ENCODE data around the gene SORCS2.

Gene SORCS2

DNA sequence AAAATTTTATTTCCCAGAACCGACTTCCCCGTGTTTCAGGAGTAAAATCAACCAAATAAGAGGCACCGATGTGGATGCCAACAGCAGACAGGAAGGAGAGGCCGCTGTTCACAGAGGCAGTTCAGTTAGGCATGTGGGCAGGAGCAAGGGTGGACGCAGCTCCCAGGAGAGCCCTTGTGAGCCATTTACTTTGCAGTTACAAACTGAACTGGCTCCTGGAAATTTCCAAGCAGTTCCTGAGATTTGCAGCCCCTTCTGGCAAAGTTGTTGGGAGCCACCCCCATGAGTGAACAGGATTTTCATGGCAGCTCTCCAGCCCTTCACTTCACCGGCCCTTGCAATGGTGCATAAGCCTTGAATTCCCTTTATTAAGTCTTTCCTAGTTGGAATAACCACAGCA lies 558.2 kb downstream of the SORCS2 start:
- DNase-seq (ENCODE audit: low read depth), result no peak

DNA sequence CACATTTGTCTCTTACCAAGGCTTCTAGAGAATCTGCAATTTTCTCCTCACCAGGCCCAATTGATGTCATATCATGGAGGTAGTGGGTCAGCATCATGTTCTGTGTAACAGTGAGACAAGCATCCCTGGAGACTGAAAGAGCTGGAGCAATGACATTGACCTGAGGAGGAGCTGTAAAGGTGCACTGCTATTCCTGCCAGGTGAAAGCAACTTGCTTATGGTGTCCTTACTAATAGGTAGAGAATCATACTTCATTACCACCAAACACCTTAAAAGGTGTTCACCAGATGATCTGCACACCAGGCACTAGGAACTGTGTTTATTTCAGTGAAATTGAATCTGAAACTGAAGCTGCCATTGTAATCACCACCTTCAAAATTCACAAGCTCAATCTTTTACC lies 558.6 kb downstream of the SORCS2 start:
- no peak for DNase-seq (ENCODE audit: low read depth)

DNA sequence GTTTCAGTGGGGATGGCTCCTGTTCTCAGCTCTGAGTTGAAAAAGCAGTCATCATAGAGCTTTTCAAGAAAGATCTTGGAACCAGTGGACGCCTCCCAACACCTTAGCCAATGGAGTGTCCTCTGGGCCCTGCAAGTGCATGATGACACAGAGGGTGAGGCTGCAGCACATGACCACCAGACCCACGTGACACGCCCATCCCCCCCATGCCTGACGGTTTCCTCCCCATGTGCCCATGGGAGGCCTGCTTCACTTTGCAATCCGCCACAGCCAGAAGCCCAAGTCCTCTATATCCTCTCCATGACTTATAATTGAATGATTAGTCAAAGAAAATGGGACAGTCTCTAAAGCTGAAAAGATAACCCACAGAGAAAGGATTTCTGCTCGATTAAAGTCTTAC lies 560.3 kb downstream of the SORCS2 start:
- DNase-seq (ENCODE audit: low read depth), result no peak

DNA sequence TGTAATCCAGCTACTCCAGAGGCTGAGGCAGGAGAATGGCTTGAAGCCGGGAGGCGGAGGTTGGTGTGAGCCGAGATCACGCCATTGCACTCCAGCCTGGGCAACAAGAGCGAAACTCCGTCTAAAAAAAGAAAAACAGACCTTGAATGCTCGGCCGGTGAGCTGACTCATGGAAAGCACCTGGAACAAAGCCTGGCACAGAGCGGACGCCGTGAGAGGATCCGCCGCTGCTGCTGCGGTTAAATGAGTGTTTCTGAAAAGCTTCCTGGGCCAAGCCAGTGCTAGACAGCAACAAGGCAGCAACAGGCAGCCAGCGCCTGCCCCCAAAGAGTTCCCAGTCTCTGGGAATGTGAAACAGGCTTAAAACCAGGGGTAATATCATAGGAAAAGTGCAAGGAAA lies 560.9 kb downstream of the SORCS2 start:
- no peak for DNase-seq (ENCODE audit: low read depth)

DNA sequence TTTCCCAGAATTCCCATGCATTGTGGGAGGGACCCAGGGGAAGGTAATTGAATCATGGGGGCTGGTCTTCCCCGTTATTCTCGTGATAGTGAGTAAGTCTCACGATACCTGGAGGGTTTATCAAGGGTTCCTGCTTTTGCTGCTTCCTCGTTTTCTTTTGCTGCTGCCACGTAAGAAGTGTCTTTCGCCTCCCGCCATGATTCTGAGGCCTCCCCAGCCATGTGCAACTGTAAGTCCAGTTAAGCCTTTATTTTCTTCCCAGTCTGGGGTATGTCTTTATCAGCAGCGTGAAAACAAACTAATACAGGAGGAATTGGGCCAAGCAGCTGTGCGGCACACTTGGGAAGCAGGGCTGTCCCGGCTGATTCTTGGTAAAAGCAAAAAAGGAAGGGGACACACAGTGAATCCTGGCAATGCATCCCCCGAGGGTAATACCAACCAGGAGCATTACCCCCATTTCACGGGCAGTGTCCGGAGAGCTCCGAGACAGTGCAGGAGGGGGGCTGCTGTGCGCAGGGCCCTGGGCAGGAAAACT lies 561.7 kb downstream of the SORCS2 start:
- no peak for DNase-seq (ENCODE audit: low read depth)

DNA sequence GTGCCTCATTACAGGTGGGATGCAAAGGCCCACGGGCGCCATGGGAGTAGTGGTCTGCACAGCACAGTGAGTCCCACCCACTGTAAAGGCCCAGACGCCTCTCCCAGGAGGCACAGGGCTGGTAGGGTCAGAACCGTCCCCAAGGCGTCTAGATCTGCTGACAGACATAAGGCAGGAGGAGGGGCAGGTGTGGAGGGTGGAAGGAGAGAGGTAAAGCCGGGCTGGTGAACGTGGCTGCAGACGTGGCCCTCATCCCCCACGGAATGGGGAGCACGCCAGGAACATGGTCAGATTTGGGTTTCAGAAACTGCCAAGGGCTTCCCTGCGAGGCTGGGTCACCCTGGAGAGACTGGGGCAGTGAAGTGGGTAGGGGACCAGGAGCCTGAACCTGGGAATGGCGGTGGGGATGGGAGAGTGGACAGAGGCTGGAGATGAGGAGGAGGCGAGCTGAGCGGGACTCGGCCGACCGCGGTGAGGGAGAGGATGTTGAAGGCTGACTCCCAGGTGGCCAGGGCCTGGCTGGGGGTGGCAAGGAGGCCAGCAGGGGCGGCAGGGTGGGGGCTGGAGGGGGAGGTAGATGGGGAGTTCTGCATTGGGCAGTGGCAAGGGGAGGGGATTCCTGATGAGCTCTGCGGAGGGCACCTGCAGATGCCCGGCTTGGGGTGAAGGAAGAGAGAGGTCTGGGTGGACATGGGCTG lies 562.4 kb downstream of the SORCS2 start:
- no peak for DNase-seq (ENCODE audit: low read depth)

DNA sequence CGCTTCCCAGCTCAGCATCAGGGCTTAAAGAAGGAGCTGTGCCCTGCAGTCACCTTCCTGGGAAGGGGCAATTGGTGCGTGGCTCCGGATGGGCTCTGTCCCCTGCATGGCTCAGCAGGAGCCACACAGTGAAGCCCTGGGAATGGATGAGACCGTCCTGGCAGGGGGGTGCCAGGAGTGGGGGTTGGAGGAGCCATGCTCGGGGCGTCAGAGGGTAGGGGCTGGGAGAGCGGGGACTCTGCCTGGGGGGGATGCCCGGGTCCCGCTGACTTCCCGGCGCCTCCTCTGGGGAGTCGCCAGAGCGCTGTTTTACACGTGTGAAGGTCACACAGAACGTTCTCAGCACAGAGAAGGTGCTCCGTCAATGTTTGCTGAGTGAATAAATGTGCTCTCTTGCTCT lies 563.2 kb downstream of the SORCS2 start:
- DNase-seq (ENCODE audit: low read depth), result no peak

DNA sequence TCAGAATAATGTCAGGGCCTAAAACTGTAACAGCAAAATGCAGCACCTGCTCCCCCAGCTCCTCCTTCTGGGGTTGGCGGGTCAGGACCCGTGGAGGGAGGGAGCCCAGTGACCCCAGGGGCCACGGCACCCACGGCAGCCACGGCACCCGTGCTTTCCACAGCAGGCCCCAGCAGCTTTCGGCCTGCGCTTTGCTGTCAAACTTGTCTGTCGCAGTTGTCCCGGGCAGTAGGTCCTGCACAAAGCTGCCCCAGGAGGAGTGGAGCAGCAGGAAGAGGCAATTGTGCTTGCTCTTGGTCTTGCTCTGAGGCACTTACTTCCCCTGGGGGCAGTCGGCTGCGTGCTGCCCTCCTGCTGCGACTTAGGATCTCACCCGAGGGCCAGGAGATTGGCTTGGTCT lies 563.7 kb downstream of the SORCS2 start:
- no peak for DNase-seq (ENCODE audit: low read depth)

DNA sequence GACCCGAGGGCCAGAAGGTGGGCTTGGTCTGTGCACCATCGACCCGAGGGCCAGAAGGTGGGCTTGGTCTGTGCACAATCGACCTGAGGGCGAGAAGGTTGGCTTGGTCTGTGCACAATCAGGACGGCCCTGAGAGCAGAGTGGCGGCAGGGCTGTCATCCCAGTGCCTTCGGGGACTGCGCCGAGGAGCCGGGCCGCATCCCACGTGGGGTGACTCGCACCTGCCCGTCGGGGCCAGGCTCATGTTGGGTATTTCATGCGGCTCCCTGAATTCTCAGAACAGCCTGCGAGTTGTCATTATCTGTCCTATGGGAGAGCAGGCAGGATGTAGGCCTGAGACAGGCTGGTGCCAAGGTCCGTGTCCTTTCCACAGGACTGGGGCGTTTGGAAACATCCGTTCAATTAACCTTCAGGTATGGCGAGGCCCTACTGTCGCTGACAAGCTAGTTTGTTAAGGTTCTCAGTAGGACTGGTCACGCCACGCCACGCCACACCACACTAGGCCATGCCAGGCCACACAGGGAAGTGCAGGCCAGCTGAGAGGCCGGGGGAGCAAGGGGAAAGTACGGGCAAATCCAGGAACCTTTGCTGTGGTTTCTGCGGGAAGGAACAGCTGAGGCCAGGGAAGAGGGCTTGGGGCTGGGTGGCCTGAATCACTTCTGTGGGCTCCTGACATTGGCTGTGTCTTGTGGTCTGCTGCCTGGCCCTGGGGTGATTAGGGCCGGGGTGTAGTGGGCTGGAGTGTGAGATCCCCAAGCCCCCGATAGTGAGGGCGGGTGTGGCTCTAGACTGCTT lies 564.4 kb downstream of the SORCS2 start:
- no peak for DNase-seq (ENCODE audit: low read depth)

DNA sequence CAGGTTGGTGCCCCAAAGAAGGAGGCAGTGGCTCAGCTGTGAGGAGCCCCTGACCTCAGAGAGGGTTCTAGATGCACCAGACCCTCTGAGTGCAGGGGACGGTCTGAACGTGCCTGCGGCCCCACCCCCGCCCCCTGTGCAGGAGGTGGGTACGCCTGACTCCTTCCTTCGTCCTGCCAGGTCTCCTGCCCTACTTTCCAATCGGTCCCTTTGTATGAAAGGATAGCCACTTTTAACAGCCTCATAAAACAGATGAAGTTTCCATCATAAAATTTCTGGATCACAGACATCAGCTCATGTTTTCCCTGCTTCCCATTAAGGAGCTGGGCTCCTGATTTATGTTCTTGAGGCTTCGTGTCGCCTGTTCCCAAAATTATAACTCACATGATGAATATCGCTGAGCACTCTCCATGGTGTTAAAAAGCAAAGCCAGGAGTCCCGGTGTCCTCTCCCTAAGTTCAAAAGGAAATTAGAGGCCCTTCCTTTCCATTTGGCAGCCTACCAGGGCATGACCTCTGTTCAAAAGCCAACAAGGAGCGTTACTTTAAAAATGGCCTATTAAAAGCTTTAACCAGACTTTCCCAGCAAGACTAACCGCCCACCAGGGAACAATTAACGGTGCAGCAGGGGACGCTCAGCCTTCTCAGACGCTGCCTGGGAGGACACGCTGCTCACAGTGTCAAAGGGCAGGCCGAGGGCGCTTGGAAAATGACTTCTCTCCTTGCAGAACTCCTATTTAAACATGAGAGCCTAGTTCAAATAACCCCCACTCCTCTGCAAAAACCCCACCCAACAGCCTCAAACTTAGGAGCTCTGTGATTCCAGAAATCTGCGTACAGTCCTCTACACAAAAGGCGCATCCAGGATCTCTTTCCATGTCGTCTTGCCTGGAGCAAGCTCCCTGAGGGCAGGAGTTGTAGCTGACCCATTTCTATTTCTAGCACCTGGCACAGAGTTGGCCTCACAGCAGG lies 565.4 kb downstream of the SORCS2 start:
- DNase-seq (ENCODE audit: low read depth), result no peak

DNA sequence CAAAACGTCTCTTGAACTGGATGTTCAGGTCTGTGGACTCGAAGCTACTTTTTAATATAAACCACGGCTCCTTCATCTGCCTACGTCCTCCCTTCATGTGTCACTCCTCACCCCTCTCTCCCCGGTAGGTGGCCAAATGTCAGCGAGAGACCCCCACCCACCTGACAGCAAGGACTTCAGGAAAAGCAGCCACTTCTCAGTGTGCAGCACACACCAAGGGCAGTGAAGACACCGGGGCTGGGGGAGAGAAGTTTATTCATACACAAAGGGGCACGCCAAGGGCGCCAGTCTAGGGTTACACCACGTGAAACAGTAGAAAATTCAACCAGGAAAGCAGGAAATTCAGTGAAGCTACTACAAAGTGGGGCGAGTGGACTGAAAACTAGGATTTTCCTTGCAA lies 566.1 kb downstream of the SORCS2 start:
- no peak for DNase-seq (ENCODE audit: low read depth)

DNA sequence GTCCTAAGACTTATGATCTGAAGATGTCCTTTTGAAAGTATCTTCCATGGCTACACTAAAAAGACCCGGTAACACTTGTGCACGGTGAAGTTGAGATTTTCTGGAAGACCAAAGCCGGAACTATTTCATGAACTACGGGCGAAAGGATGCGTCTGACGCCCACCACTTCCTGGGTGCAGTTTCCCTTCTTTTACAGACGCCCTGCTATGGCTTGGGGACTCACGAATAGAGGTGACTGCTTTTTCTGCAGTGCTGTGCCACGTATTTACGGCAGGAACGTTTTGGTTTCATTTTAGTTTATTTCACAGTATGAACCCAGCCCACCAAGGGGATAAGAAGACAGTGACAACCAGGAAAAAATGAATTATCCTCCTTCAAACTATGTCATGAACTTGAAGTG lies 566.9 kb downstream of the SORCS2 start:
- no peak for DNase-seq (ENCODE audit: low read depth)

DNA sequence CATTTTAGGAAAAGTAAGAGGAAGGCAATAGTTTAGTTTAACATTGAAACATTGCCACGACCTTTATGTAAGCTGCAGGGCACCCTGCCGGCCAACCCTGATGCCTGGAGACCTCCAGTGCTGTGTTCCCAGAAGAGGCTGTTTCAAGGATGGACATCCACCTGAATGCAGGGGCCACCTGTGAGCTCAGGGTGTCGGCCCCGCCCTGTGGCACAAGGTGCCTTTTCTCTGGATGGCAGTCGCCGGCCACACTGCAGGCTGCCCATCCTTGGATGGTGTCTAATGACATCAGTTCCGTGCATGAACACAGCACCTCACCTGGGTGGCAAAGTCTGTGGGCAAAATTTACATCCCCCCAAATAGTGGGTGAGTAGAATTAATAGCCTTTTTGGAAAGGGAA lies 567.3 kb downstream of the SORCS2 start:
- no peak for DNase-seq (ENCODE audit: low read depth)

DNA sequence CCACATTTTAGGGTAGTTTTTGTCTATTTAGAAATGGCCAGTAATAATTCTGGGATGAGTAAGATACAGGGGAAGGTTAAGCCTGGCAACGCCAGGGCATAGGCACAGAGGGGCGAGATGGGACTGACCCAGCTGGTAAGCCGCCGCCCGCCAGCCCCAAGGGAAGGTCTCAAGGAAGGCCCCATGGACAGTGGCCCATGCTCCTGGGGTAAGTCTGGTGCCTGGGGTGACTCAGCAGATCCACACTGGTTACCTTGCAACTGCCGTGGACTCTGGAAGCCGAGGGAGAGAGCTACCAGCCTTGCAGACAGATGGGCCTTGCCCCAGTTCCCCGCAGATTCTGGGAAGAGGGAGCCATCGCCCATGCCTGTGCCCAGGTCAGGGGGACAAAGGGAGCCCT lies 567.9 kb downstream of the SORCS2 start:
- no peak for DNase-seq (ENCODE audit: low read depth)

DNA sequence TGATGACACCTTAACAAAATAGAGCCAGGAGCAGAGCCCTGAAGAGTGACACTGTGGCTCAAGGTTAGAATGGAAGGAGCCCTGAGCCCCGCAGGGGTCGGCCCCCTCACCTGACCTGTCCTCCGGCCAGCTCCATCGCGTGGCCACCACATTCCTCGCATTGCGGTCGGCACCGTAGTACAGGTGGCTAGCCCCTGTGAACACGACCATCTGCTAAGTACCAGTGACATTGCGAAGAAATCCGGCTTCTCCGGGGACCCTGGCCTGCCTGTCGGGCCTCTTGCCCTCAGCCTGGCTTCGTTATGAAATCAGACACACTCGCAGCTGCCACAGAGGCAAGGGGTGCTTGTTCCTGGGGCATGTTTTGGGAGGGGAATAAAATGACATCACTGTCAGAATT lies 568.4 kb downstream of the SORCS2 start:
- no peak for DNase-seq (ENCODE audit: low read depth)

DNA sequence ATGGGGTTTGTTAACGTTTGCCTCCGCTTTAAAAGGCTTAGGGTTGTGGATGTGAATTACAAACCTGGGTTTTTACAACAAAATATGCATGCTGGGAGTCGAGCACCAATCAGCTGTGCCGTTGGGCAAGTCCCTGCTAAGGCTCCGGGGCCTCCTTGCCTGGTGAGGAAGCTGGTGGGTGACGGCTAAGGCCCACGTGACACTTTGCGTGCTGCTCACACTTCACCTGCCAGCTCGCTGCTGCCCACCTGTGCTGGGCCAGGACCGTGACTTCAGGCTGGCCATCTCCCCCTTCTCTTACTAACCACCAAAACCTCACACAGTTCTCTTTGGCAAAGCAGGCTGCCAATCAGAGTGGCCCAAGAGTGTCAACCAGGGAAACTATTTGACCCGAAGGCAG lies 569.0 kb downstream of the SORCS2 start:
- DNase-seq (ENCODE audit: low read depth), result no peak

DNA sequence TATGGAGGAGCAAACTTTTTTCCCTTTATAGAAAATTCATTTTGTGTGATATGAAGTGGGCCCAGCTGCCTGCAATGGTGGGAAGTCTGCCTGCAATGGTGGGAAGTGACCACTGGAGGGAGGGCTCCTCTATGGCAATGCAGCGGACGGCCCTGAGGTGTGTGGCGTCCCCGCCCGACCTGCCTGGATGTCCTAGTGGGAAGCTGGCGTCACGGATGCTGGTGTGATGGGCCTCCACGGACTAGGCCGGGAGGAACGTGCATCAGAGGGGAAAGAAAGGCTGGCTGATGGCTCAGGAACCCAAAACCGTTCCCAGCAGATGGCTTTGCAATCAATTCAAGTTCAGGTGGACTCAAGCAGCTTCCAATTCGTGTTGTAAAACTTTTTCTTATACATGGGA lies 569.4 kb downstream of the SORCS2 start:
- no peak for DNase-seq (ENCODE audit: low read depth)

DNA sequence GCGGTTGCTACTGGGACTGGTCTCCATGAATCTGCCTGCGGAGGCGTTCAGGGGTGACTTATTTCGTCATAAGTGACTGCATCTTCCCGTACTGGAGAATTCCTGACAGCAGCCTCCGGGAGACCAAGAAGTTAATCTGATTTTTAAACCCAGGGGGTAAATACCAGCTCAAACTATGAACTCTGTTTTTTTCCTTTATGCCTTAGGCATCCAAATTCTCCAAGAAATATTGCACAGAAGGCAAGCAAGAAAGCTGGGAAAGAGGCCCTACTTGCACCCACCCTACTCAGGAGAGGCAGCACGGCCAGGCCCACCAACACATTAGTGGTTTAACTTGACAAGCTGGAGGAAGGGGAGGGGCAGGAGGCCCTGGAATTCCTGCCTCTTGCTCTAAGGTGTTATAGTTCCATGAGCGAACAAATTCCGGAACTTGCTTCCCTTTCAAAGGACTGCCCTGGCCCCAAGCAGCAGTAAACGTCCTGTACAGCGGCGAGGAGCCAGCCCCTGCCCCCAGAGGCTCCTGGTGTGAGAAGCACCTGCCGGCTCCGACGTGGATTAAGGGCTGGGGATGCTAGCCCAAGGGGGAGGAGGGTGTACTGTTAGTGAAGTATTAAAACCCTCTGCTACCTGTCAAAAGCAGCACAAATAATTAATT lies 570.2 kb downstream of the SORCS2 start:
- DNase-seq (ENCODE audit: low read depth), result no peak

DNA sequence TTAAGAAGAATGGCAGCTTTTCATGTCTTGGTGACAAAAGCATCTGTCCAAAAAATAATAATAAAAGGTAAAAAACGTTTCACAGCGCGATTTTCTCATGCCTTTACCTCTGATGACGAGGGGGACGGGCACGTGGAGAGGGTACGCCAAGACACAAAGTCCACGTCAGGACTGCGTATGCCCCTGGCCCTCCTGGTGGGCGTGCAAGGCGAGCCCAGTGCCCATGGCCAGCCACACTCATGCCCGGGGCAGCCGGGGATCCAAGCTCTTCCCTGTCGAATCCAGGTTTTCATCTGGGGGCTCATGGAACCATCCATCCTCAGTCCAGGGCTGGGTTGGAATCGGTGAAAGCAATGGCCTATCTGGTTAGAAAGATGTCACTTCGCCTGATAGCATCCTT lies 570.8 kb downstream of the SORCS2 start:
- DNase-seq (ENCODE audit: low read depth), result no peak

DNA sequence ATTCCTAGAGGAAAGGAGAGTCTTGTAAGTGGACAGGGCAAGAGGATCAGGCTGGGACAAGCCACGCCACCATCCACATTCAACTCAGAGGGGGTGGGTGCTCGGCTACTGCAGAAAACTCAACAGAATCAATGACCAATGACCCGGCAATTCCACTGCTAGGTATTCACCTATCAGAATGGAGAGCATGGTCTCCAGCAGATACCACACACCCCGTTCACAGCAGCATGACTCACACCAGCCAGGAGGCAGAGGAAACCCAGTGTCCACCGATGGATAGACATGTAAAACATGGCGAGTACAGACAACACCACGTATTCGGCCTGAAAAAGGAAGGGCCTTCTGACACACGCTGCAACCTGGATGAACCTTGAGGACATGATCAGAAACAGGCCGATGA lies 571.5 kb downstream of the SORCS2 start:
- no peak for DNase-seq (ENCODE audit: low read depth)

DNA sequence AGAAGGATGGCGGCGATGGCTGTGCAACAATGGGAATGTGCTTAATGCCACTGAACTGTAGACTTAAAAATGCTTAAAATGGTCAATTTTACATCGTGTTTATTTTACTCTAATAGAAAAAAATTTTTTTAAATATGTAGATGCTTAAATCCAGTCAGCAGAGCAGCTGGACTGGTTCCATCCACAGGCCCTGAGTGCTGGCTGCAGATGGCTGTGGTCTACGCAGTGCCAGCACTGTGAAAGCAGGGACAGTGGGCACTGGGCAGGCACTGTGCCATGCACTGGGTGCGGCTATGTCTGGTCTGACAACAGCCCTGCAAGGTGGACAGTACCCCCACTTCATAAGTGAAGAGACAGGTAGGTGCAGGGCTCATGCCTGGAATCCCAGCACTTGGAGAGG lies 572.1 kb downstream of the SORCS2 start:
- DNase-seq (ENCODE audit: low read depth), result no peak

DNA sequence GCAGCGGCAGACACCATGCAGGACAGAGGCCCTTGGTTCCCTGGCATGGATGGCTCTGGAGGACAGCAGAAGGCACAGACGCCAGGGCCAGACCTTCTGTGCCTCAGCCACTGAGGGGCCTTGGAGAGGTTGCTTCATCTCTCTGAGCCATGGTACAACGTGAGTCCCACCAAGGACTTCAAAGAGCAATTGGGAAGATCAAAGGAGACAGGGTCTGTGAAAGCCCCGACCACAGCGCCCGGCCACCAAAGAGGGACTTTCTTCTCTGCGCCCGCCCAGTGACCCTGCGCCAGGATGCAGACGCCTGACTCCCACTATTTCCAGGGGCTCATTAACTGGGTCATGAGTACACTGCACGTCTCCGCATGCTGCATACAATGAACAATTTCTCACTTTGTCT lies 573.3 kb downstream of the SORCS2 start:
- DNase-seq (ENCODE audit: low read depth), result no peak

All from GM04504 (cell line).